Skin of body (tissue), 2 donors: ENCODE results near the gene SLC37A1. TPM values are rescaled to one million over a fixed set of nuclear protein-coding genes. Genes with fewer than 3 reads are reported as not detected.

Source experiments
- DNase-seq: peaks from one replicate; lab custom pipeline; 2025; lab: John Stamatoyannopoulos, UW
- total RNA-seq: library from RNA; depleted of rRNA; stranded (reverse); fragments of >200 nt; gene quantifications from one replicate; pipeline ENCODE4 v1.2.3, GENCODE V29; 2014

SLC37A1 gene
- total RNA-seq, 1 donor from 2014 or later: 3.9 TPM

DNA sequence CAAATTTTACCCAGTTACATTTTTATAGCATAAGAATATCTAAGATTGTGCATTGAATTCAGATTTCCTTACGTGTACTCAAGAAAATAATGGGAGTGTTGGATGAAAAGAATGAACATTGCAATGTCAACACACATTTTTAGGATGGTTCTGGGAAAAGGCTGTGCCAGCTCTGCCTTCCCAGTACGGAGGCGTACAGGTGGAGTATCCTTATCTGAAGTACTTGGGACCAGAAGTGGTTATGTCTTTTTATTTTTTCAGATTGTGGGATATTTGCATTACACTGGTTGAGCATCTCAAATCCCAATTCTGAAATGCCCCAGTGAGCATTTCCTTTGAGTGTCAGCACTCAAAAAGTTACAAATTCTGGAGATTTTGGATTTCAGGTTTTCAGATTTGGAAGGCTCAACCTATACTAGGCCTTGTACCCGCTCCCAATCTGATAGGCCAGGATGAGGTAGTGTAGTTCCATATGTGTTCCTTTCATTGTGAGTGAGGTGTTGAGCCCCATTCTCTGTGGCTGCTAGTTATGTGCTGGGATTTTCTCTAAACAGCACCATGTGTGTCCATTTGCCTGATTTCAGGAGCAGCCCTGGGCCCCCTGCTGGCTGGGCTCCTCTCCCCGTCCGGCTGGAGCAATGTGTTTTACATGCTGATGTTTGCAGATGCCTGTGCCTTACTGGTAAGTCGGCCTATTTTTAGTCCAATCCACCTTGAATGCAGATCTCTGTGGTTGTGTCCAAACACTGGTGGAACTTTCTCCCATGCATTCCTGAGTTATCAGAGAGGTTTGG, 60.8 kb downstream of the SLC37A1 start:
- DNase-seq: no peak

DNA sequence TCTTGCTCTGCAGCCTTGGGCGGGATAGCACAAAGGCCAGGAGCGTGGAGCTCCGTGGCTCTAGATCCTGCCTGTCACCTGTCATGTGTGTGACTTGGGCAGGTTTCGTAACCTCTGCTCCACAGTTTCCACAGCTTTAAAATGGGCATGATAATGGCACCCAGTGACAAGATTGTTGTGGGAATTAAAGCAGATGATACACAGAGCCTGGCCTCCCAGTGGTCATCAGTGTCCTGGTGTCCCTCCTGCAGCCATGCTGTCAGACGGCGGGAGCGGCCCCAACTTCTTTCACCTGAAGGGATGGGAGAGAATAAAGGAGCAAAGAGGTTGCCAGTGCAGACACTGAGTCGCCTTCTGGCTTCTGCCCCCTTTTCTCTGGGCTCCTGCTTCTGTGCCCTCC, 61.5 kb downstream of the SLC37A1 start:
- no peak for DNase-seq

DNA sequence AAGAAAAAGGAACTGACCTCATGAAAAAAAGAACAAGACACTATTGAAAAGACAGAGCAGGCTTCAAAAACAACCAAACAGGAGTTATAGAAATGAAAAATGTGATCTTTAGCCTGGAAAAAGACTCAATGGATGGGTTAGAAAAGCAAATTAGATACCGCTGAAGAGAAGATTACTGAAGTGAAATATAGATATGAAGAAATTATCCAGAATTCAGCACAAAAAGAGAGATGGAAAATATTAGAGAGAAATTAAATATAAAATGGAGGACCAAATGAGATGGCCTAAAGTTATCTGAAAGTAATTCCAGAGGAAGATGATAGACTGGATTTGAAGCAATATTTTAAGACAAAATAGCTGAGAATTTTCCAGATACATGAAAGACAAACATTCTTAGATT, 63.0 kb downstream of the SLC37A1 start:
- no peak for DNase-seq

DNA sequence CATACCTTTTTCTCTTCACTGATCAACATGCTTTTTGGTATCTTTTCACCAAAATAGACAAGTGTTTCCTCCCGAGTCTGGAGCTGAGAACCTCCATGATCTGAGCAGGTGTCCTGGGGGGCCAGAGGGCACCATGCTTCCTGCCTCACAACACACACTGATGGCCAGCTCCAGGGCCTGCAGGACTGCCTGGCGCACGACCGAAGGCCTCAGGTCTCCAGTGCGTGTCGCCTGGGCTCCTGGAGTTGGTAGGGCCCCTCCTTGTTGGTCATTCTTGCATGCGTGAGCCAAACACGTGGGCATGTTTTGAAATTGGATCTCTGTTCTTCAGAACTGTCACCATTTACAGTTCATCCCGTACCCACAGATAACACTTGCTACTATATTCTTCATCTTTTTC, 64.4 kb downstream of the SLC37A1 start:
- DNase-seq: no peak

DNA sequence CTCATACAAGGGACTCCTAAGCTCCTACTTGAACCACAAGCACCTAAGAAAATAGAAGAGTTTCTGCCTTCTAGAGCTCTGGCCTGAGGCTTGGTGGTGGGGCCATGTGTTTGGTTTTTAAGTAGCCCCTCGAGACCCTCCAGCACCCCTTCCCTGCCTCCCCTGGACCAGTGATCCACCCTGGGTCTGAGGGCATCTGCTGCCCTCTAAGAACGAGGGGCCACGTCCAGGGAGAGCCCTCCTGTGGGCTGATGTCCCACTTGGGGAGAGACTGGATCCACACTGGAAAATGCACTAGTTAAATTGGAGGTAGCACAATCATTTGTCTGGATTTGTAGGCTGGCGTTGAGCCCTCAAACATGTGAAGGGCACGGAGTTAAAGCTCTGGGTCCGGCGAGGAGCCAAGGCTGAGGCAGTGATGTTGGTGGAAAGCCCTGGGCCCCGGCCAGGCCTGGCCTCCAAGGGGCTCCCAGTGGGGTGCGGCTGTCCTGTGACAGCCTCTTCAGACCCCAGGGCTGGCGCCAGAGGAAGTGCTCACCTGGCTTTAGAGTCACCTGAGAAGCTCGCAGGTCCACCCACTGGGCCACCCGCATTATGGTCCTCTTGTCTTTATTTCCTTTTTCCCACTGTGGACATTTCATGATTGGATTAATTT, 65.2 kb downstream of the SLC37A1 start:
- DNase-seq: no peak

DNA sequence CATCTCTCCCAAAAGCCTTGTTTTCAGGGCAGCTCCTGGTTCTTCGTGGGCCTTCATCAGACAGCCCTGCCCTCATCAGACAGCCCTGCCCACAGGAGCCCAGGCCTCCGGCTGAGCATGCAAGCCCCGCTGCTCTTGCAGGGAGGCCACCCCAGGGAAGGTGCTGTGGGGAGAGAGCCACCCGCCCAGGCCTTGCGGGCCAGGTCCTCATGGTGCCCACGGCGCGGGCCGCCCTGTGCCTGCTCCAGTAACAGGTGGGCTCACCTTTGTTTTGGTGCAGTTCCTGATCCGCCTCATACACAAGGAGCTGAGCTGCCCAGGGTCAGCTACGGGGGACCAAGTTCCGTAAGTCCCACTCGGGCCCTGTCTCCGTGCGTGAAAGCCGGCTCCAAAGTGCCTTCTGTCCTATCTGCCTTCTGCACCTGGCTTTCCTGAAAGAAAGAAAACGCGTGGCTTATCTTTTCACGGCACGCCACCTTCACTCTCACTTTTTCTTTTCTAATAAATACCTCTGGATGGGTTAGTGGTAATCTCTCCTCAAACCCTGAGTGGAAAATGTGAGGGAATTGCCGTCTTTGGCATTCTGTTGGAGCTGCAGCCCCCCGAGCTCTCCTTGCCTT, 65.9 kb downstream of the SLC37A1 start:
- DNase-seq: no peak

DNA sequence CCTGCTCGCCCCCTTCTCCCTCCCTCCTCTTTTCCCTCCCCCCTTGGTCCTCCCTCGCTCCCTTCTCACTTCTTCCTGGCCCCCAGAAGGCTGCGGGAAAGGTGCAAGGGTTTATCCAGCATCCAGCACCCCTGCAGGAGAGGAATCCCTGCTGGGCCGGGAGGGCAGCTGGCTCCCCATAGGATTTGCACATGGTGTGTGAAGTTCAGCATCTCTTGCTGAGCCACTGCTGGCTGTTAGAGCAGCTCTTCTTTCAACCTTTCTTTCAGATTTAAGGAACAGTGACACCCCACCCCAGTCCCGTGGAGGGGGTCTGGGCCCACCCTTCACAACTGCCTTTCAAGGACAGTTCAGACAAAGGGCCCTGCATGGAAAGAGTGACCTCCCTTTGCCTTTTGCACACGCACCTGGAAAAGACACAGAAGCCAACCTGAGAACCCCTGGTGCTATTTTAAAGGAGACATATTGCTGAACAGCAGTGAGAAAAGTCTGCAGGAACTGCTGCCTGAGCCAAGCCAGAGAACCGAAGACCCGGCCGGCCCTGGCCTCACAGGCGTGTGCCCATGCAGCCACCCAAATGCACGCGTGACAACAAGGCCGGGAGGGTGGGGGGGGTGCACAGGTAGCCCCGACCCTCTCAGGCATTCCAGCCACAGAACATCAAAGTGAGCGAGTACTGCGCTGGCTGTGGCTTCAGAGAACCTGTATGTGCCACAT, 66.6 kb downstream of the SLC37A1 start:
- no peak for DNase-seq

DNA sequence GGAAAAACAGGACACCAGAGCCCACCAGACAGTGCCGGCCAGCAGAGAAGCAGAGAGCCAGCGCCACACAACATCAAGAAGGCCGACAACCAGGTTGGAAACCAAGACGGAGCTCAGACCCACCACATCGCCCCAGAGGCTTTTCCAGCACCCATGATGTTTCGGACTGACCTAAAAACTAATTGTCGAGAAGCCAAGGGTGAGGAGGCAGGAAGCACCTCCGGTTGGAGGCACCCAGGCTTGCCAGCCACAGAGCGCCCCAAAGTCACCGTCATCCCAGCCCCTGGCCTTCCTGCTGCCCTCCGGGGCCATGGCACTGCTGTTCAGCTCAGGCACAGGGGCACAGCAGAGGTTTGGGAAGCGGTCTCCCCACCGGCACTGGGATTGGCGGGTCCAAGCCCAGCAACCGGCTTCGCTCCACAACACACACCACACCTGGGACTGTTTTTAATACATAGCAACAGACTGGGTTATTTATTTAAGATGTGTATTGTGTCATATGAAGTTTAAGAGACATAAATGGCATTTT, 67.2 kb downstream of the SLC37A1 start:
- no peak for DNase-seq

DNA sequence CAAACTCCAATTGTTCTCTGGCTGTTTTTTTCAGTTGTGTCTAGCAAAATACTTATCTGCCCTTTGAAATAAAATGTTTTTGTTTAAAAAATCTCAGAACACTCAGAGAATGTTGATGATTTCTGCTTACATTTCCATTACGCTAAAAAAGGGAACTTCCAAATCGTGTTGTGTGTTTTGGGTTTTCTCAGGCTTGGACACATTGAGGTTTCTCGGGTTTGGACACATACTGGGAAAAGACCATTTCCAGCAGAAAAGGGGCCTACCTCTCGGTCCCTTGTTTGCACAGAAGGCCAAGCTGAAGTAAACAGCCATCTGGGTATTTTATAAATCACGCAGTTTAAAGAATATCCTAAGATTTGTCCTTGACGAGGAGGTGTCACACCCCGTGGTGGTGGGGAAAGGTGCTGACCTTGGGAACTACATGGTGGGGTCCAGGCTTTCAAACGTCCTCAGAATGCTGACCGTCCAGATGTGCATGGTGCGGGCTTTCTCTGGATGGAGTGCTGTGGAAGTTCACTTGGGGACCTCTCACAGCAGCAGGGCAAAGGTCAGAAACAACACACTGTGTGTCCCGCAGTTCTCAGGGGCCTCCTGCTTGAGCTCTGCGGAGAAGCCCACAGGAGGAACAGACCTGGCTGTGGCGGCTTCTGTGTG, 67.8 kb downstream of the SLC37A1 start:
- no peak for DNase-seq

DNA sequence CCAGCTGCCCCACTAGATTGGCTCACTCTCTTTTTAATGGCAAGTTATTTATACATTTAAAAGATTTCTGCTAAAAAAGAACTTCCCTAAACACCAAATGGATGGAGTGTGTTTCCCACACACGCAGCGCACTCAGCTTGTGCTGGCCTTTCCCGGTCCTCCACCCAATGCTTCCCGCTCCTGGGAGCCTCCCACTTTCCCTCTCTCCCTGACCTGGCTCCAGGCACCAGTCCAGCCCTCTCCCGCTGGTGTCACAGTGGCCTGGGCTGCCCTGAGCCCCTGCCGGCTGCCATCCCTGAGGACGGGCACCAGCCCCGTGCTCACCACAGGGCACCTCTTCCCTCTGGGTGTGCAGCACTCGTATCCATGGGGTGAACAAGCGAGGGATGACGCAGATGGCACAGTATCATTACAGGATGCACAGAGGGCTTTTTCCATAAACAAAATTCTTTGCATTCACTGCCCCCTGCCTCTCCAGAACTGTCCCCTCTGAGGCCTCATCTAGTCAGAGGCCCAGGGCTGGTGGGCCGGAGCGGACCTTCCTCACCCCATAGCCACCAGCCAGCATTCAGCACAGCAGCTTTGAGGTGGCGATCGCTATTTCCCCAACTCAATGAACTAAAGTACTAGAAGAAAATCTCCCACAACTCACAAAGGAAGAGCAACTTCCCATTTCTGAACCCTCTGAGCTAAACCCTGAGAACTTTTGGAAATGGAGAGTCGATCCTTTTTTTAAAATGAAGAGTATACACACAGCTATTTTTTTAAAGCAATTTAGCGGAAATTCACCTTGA, 68.5 kb downstream of the SLC37A1 start:
- DNase-seq: no peak

DNA sequence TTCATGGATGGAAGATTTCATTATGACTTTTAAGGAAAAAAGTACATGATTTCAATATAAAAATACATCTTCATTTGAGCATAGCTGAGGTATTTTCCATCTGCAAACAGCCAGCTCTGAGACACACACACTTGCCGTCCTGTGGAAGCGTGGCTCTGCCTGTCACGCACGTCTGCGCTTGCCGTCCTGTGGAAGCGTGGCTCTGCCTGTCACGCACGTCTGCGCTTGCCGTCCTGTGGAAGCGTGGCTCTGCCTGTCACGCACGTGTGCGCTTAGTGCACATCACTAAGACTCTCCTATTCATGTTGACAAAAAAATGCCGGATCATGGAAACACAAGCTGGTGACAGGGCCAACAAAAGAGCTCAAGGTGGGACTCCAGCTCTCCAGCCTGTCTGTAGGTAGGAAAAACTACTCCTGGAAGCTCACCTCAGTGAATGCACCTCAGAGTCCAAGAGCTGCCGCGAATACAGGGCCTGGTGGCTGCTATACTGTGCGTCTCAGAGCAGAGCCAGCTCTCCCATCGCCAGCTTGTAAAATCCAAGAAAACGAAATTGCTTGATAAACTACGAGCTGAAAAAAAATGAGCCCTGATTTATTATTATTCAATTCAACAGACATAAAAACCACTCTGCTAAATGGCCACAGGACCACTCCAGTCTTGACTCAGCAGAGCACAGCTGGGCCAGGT, 69.3 kb downstream of the SLC37A1 start:
- DNase-seq: no peak

DNA sequence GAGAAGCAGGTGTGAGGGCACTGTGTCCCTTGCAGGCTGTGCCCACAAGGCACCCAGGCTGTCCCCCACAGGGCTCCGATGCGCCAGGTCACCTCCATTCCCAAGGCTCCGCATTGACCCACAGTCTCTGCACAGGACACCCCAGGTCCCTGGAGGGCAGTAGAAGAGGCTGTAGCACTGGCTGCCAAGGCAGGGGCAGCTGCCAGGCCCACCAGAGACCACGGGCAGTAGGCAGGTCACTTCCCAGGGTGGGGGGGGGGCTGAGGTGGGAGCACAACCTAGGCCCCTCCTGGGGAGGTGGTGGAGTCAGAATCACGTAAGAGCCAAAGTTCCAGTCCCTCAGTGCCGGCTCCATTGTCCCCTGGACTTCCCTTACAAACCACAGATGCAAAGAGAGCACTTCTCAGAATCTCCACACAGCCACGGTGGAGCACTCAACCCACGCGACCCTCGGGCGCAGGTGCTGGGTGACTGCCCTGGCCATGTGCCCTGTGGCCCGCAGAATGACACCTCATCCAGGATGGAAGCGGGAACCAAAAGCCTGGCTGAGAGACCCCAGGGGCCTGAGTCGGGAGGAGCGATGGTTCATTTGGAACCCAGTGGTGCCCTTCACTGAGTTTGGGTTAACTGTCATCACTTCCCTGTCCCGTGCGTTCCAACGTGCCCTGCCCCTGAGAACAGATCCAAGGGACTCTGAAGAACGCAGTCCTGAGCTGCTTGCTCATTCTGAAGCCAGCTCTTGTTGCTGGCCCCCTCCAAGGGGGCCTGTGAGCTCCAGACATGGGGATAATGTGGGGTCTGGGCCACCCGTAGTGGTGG, 70.0 kb downstream of the SLC37A1 start:
- no peak for DNase-seq

DNA sequence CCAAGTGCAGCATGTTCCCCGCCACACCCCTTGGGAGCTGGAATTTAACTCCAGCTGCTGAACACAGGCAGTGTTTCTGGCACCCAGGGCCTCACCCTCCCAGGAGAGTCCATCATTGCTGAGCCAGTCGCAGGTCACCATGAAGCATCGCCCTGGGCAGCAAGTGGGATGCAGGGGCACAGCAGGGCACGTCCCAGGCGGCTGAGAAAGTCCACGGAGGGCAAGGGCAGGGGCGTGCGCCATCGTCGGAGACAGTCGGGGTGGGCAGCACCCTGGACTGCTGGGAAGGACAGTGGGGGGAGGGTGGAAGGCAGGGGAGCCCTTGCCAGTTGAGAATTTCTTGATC, 70.6 kb downstream of the SLC37A1 start:
- no peak for DNase-seq

DNA sequence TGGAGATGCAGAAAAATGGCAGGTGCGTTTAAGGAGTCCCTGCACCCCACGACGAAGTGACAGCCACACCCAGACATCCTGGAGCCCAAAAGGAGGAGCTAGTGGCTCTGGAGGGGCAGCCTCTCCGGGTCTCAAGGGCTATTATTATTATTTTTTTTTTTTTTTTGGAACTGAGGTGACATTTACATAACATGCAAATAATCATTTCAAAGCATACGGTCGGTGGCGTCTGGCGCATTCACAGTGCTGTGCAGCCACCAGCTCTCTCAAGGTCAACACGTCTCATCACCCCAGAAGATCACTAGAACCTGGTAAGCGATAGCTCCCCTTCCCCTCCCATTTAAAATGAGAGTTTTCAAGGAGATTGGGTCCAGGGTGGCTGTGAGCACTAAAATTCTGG, 72.2 kb downstream of the SLC37A1 start:
- no peak for DNase-seq

DNA sequence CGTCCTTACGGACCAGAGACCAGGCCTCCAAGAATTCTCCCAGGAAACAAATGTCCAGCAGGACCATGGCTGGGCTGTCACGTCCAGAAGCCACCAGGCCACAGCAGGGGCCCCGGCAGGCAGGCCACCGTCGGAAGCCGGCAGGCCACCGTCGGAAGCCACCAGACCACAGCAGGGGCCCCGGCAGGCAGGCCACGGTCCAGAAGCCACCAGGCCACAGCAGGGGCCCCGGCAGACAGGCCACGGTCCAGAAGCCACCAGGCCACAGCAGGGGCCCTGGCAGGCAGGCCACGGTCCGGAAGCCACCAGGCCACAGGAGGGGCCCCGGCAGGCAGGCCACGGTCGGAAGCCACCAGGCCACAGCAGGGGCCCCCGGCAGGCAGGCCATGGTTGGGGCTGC, 72.8 kb downstream of the SLC37A1 start:
- no peak for DNase-seq

DNA sequence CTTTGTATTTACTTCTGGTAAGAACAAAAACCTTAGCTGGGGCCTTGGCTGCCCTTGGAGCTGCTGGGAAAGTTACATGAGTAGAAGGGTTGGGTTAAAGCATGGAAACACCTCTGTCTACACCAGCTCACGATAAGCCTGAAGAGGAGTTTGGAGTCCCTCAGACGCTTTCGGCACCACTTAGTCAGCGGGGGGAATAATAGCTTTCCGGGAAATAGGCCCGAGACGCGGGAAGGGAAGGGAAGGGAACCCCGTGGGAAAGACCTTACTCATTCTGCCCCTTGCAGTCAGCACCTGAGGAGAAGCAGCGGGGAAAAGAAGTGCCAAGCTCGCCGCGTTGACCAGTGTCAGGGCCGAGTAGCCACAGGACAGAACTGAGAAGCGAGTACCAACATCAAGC, 73.4 kb downstream of the SLC37A1 start:
- DNase-seq: no peak

DNA sequence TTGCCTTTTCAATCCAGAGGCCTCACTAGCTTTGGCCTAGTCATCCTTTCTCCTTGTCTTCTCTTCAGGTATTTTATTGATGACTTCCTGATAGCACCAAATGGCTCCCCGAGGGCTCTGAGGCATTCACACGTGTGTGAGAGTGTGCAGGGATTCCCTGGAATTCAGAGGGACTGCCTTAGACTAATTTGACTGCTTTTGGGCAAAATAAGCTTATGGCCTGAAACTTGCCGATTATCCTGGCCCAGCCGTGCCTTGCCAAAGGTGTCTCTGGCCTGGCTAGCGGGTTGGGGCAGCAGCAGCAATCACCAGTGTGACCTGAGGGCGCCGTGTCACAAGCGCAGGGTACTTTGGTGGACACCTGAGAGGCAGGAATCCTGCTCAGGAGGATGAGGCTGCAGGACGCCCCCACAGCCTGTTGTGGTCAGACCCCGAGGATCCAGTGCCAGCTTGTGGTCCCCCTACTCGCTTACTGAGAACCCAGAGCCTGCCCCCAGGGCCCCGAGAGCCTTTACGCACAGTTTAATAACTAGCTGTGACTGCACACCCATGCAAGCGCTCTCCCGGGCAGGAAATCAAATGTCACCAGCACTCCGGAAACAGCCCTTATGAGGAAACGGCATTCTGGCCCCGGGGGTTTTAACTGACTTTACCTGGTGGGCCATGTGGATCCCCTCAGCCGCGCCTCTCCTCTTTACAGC, 76.9 kb downstream of the SLC37A1 start:
- no peak for DNase-seq

DNA sequence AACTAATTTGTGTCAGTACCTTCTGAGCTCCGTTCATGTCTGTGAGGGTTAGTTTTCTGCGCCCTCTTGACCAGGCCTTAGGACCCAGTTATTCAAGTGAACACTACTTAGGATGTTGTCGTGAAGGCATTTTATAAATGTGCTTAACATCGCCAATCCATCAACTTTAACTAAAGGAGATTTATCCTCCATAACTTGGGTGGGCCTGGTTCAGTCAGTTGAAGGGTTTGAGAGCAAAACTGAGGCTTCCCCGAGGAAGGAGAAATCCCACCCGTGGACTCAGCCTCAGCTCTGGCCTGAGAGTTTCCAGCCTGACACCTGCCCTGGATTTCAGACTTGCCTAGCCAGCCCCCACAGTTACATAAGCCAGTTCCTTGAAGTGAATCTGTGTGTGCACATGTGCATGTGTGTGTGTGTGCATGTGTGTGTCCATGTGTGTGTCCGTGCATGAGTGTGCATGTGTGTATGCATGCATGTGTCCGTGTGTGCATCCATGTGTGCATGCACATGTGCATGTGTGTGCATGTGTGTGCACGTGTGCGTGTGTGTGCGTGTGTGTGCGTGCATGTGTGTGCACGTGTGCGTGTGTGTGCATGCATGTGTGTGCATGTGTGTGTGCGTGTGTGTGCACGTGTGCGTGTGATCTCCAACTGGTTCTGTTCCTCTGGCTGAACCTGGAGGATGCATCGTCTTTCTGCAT, 77.7 kb downstream of the SLC37A1 start:
- no peak for DNase-seq
